ENCODE results near the gene ERICH6. TPM values are rescaled to one million over a fixed set of nuclear protein-coding genes. Genes with fewer than 3 reads are reported as not detected.

Gene ERICH6
- total and polyA plus RNA-seq, 10 of the 15 experiments (the other 5 are each of a cell fraction or from before 2014, with no cell fraction given): 0.04 to 0.40 (median 0.22) TPM; not detected in 6

DNA sequence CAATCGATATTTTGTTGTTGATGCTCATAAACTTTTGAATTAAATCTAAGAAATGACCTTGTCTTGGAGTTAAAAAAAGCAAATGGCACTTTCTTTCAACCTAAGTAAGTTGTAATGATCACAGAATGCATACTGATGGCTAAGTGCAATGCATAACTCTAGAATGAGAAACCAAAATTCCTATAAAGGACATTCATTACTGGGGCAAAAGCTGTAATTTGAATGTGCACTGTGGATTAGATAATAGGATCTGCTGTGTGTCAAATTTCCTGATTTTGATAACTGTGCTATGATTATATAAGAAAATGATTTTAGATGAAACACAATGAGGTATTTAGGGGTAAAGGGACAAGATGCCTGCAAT is 44.9 kb upstream of the ERICH6 start:
- SMC1A ChIA-PET (ENCODE audit: uncharacterized antibody, unreplicated experiment): no interaction called here
- WGBS (ENCODE audit: insufficient coverage, insufficient replicate concordance, low lambda C conversion rate, missing lambda C conversion rate): 0% methylated on average over 1 of the region's 1 CpG
- in situ Hi-C loops (cut with MboI) (no loop called here), intact Hi-C loops (cut with micrococcal nuclease; ENCODE audit: unreplicated experiment) (no loop called here)
- Histone ChIP-seq H3K9me3 (replicated peaks; ENCODE audit: control insufficient read depth, insufficient read depth, low read length) (no peaks in the 10 kb centered on the region), H3K4me3 (no peak overlapping the region), H3K27ac (ENCODE audit: control insufficient read depth, insufficient read depth) (no peak overlapping the region), H3K36me3 (ENCODE audit: control insufficient read depth in 2 of 2, insufficient read depth in 2 of 2, low read length in 1 of 2) (no peaks in the 10 kb centered on the region; a peak in 2 of 4 replicates), H3K4me2 (ENCODE audit: control insufficient read depth, insufficient read depth) (no peak overlapping the region), H3K79me2 (ENCODE audit: control insufficient read depth, insufficient read depth, low read length) (peaks cover 78% of the 10 kb centered on the region), H3K9ac (ENCODE audit: control insufficient read depth, insufficient read depth, low read length) (no peak overlapping the region), H3K27me3 (replicated peaks in 1 of 2; ENCODE audit: control insufficient read depth in 2 of 2, insufficient read depth in 2 of 2, low read length in 1 of 2) (no peaks in the 10 kb centered on the region), H4K20me1 (ENCODE audit: control insufficient read depth, insufficient read depth) (no peaks in the 10 kb centered on the region), H3K4me1 (ENCODE audit: control insufficient read depth, insufficient read depth, low read length) (peaks cover 5% of the 10 kb centered on the region; the same call in 1 of the 2 replicates), H2AFZ (ENCODE audit: control insufficient read depth, low read depth, low read length) (no peak overlapping the region)
- RAD21 ChIA-PET (ENCODE audit: unreplicated experiment): no interaction called here
- CTCF ChIA-PET: interaction anchor here (1.6 kb wide), 1 partner anchor 26 kb away, joined by 6 read pairs; no protein-coding TSS in a partner anchor
- TF ChIP-seq ZNF384 (IDR thresholded peaks at IDR 0.05; ENCODE audit: borderline replicate concordance, low read depth, low read length) (no peak), FOS (IDR thresholded peaks at IDR 0.05; ENCODE audit: borderline replicate concordance, extremely low read depth, insufficient read length) (no peak), STAT1 (conservative IDR thresholded peaks at IDR 0.05) (no peak), SUPT20H (IDR thresholded peaks at IDR 0.05; ENCODE audit: borderline replicate concordance, control insufficient read depth, low read depth, low read length) (no peak)
- no peak for ATAC-seq
- FAIRE-seq: no peak
- POLR2A ChIA-PET: no interaction called here
- no peak for DNase-seq (ENCODE audit: low read depth, low spot score)
- BruUV-seq (replicated peaks): no TSS peak

DNA sequence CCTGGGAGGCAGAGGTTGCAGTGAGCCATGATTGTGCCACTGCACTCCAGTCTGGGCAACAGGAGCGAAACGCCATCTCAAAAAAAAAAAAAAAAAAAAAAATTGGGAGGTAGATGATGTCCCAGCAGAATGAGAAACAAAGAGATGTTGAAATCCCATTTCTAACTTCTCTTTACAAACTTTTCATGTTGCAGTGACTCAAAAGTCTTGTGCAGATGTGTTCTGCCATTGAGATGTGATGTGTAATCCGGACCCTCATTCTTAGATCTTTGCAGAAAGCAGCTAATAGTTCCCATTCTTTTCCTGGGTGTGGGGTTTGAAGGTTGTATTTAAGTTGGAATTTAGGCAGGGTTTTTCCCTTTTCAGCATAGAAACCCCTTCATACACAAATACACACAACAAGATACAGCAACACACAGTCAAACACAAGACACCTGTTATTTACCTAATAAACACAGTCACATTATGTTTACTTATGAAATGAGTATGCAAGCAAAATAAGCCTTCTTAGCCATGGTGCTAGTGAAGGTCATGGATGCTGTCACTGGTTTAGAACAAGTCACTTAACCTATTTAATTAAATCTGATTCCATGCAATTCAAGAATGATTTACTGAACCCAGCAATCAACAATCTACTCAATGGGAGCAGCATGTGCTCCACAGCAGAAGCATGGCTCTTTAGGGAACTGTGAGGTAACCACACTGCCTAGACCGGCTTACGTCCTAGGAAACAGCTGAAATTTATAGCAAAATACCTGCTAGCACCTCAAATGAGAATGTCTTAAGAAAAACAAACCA is 44.4 kb upstream of the ERICH6 start:
- ATAC-seq: no peak
- peaks cover 78% of the 10 kb centered on the region for H3K79me2 ChIP-seq (ENCODE audit: control insufficient read depth, insufficient read depth, low read length)
- ChIA-PET POLR2A (interaction anchor here (0.6 to 0.8 kb wide), 3 partner anchors 24 to 118 kb away, joined by 3 to 6 read pairs (median 5); no protein-coding TSS in a partner anchor), CTCF (interaction anchor here (0.6 to 1.6 kb wide), 4 partner anchors 12 to 1978 kb away, joined by 3 to 6 read pairs (median 4); no protein-coding TSS in a partner anchor), RAD21 (ENCODE audit: unreplicated experiment) (interaction anchor here (1.2 kb wide), 1 partner anchor 12 kb away, joined by 4 read pairs; no protein-coding TSS in a partner anchor), SMC1A (ENCODE audit: uncharacterized antibody, unreplicated experiment) (interaction anchor here (1.0 kb wide), 2 partner anchors 16 to 150 kb away, joined by 3 read pairs; no protein-coding TSS in a partner anchor)
- intact Hi-C loops (cut with micrococcal nuclease; ENCODE audit: unreplicated experiment): no loop called here
- FAIRE-seq: no peak
- 91% methylated on average over 4 of the region's 5 CpGs for WGBS (ENCODE audit: insufficient coverage, insufficient replicate concordance, low lambda C conversion rate, missing lambda C conversion rate)
- no peak overlapping the region for H3K27ac ChIP-seq (ENCODE audit: control insufficient read depth, insufficient read depth)
- no TSS peak for BruUV-seq (replicated peaks)
- H3K4me3 ChIP-seq: no peak overlapping the region
- no peaks in the 10 kb centered on the region for H4K20me1 ChIP-seq (ENCODE audit: control insufficient read depth, insufficient read depth)
- no peak for DNase-seq (ENCODE audit: low read depth, low spot score)
- no peaks in the 10 kb centered on the region; a peak in 2 of 4 replicates for H3K36me3 ChIP-seq (ENCODE audit: control insufficient read depth in 2 of 2, insufficient read depth in 2 of 2, low read length in 1 of 2)
- no peak overlapping the region for H2AFZ ChIP-seq (ENCODE audit: control insufficient read depth, low read depth, low read length)
- no peak overlapping the region for H3K9ac ChIP-seq (ENCODE audit: control insufficient read depth, insufficient read depth, low read length)
- H3K27me3 ChIP-seq (replicated peaks in 1 of 2; ENCODE audit: control insufficient read depth in 2 of 2, insufficient read depth in 2 of 2, low read length in 1 of 2): no peaks in the 10 kb centered on the region
- H3K4me1 ChIP-seq (ENCODE audit: control insufficient read depth, insufficient read depth, low read length): peaks cover 9% of the 10 kb centered on the region; the same call in 1 of the 2 replicates
- no peak overlapping the region for H3K4me2 ChIP-seq (ENCODE audit: control insufficient read depth, insufficient read depth)
- in situ Hi-C loops (cut with MboI): no loop called here
- no peaks in the 10 kb centered on the region for H3K9me3 ChIP-seq (replicated peaks; ENCODE audit: control insufficient read depth, insufficient read depth, low read length)
- TF ChIP-seq NBN (IDR thresholded peaks at IDR 0.05) (no peak), SP1 (IDR thresholded peaks at IDR 0.05; ENCODE audit: low read depth, low read length) (no peak), HDGF (IDR thresholded peaks at IDR 0.05) (no peak), NR2C1 (IDR thresholded peaks at IDR 0.05) (no peak), EGR1 (IDR thresholded peaks at IDR 0.05; ENCODE audit: borderline replicate concordance in 1 of 2, low read depth in 2 of 2, low read length in 2 of 2) (no peak), JUNB (IDR thresholded peaks at IDR 0.05) (no peak)
- TF ChIP-seq, protein P1, sequence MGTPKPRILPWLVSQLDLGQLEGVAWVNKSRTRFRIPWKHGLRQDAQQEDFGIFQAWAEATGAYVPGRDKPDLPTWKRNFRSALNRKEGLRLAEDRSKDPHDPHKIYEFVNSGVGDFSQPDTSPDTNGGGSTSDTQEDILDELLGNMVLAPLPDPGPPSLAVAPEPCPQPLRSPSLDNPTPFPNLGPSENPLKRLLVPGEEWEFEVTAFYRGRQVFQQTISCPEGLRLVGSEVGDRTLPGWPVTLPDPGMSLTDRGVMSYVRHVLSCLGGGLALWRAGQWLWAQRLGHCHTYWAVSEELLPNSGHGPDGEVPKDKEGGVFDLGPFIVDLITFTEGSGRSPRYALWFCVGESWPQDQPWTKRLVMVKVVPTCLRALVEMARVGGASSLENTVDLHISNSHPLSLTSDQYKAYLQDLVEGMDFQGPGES (IDR thresholded peaks at IDR 0.05): no peak
- TF ChIP-seq, protein P2, sequence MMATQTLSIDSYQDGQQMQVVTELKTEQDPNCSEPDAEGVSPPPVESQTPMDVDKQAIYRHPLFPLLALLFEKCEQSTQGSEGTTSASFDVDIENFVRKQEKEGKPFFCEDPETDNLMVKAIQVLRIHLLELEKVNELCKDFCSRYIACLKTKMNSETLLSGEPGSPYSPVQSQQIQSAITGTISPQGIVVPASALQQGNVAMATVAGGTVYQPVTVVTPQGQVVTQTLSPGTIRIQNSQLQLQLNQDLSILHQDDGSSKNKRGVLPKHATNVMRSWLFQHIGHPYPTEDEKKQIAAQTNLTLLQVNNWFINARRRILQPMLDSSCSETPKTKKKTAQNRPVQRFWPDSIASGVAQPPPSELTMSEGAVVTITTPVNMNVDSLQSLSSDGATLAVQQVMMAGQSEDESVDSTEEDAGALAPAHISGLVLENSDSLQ (IDR thresholded peaks at IDR 0.05): no peak
- TF ChIP-seq, protein P3, sequence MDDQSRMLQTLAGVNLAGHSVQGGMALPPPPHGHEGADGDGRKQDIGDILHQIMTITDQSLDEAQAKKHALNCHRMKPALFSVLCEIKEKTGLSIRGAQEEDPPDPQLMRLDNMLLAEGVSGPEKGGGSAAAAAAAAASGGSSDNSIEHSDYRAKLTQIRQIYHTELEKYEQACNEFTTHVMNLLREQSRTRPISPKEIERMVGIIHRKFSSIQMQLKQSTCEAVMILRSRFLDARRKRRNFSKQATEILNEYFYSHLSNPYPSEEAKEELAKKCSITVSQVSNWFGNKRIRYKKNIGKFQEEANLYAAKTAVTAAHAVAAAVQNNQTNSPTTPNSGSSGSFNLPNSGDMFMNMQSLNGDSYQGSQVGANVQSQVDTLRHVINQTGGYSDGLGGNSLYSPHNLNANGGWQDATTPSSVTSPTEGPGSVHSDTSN (IDR thresholded peaks at IDR 0.05; ENCODE audit: insufficient replicate concordance, low read depth, low read length): no peak
